IMR-90 (cell line): ENCODE results near the gene CNNM1.

Experiments
- CTCF ChIP-seq: conservative IDR thresholded peaks from 2 replicates; pipeline ENCODE4 v1.5.1; 2012; ENCODE audit warnings: mild to moderate bottlenecking, low read depth, low read length, improper control_type of control experiment
- POLR2A ChIP-seq: IDR thresholded peaks from 2 replicates; pipeline ENCODE4 v1.6.1; 2012; ENCODE audit warnings: mild to moderate bottlenecking, low read depth, low read length
- SMC3 ChIP-seq: fragments of 150-350 bp; IDR thresholded peaks from 2 replicates; pipeline ENCODE4 v1.6.1; 2016; ENCODE audit warnings: low read depth, mild to moderate bottlenecking, antibody characterized with exemption, low read length, moderate library complexity

GRCh38 chr10:99303899-99304861 is 25.0 kb upstream of the CNNM1 start:
- no peak for TF ChIP-seq POLR2A
- TF ChIP-seq CTCF: no peak
- no peak for TF ChIP-seq SMC3
